ENCODE results near the gene SOX6.
"Not testable (repeated sequence)": the region's sequence is repeated elsewhere in the genome, so short reads cannot be mapped to it uniquely, and the experiment has no call there.

SOX6 gene

DNA sequence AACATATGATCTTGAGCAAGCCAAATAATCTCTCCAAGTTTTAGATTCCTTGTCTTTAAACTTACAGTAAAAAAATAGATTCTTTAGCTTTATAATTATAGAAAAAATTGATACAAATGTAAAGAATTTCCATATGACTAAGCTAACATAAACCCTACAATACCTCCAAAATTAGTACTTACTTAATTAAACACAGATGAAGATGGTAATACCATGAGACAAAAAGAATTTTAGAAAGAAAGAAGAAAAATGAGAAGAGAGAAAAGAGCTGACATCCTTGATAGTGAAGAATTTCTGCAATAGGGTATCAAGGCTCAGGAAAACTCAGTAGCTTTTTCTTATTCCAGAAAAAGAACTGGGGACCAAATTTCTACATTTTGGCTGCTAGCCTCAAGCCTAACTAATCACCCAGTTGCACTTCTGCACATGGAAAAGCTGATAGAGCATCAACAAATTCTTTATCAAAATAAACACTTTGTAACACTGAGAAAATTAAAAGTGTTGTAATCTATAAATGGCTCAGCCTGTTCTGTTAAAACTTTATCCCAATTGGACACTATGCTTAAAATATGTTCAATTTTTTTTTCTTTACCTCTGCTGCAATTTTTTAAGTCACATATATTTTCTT, 24.7 kb upstream of the SOX6 start:
- DNase-seq (ENCODE audit: insufficient read length, low spot score) (no peak), FAIRE-seq (no peak)
- TF ChIP-seq, protein P1, sequence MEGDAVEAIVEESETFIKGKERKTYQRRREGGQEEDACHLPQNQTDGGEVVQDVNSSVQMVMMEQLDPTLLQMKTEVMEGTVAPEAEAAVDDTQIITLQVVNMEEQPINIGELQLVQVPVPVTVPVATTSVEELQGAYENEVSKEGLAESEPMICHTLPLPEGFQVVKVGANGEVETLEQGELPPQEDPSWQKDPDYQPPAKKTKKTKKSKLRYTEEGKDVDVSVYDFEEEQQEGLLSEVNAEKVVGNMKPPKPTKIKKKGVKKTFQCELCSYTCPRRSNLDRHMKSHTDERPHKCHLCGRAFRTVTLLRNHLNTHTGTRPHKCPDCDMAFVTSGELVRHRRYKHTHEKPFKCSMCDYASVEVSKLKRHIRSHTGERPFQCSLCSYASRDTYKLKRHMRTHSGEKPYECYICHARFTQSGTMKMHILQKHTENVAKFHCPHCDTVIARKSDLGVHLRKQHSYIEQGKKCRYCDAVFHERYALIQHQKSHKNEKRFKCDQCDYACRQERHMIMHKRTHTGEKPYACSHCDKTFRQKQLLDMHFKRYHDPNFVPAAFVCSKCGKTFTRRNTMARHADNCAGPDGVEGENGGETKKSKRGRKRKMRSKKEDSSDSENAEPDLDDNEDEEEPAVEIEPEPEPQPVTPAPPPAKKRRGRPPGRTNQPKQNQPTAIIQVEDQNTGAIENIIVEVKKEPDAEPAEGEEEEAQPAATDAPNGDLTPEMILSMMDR (IDR thresholded peaks at IDR 0.05; ENCODE audit: insufficient read depth, missing control alignments), result no peak

DNA sequence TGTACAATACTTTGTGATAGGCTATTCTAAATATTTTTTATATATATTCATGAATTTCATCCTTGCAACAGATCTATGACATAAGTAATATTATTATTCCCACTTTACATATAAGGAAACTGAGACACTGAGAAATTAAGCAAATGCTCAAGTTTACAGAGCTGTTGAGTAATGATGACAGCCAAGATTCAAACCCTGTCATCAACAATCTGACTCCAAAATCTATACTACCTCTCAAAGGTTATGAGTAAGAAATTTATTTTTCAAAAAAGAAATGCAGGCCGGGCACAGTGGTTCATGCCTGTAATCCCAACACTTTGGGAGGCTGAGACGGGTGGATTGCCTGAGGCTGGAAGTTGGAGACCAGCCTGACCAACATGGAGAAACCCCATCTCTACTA, 22.6 kb upstream of the SOX6 start:
- DNase-seq (ENCODE audit: insufficient read length, low spot score) (no peak), FAIRE-seq (no peak)
- TF ChIP-seq, protein P1 (IDR thresholded peaks at IDR 0.05; ENCODE audit: insufficient read depth, missing control alignments), result no peak

DNA sequence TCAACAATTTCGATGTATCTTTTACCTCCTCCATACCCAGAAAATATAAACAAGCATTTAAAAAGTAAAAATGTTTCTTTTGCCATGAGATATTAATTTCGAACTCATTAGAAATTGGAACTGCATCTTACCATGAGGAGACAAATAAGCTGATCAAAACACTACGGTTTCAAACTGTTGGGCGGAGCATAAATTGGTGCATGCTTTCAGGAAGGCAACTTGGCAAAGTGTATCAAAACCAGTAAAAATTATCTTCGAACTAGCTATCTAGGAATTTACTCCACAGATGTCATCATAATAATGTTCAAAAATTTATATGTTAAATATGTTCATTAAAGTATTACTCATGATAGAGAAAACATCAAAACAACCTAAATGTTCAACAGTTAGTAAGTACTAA, 21.4 kb upstream of the SOX6 start:
- DNase-seq (ENCODE audit: insufficient read length, low spot score), result no peak
- TF ChIP-seq, protein P1 (IDR thresholded peaks at IDR 0.05; ENCODE audit: insufficient read depth, missing control alignments), result no peak
- no peak for FAIRE-seq

DNA sequence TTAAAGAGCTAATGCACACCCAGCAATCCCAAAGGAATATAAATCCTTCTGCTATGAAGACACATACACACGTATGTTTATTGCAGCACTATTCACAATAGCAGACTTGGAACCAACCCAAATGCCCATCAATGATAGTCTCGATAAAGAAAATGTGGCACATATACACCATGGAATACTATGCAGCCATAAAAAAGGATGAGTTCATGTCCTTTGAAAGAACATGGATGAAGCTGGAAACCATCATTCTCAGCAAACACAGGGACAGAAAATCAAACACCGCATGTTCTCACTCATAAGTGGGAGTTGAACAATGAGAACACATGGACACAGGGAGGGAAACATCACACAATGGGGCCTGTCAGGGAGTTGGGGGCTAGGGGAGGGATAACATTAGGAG, 19.3 kb upstream of the SOX6 start:
- DNase-seq (ENCODE audit: insufficient read length, low spot score); FAIRE-seq: not testable (repeated sequence)

DNA sequence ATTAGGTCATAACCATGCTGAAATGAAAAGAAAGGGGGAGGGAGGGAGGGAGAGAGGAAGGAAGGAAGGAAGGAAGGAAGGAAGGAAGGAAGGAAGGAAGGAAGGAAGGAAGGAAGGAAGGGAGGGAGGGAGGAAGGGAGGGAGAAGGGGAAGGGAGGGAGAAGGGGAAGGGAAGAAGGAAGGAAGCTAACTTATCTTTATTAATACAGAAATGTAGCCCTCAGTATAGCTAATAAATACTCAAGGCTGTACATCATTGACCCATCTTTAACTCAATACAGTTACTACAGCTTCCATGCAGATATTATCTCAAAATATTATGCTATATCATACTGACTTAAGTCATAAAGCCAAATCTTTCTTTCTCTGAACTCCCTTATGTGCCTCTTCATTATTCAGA, 17.4 kb upstream of the SOX6 start:
- TF ChIP-seq, protein P1 (IDR thresholded peaks at IDR 0.05; ENCODE audit: insufficient read depth, missing control alignments), result no peak
- FAIRE-seq, result no peak
- no peak for DNase-seq (ENCODE audit: insufficient read length, low spot score)

DNA sequence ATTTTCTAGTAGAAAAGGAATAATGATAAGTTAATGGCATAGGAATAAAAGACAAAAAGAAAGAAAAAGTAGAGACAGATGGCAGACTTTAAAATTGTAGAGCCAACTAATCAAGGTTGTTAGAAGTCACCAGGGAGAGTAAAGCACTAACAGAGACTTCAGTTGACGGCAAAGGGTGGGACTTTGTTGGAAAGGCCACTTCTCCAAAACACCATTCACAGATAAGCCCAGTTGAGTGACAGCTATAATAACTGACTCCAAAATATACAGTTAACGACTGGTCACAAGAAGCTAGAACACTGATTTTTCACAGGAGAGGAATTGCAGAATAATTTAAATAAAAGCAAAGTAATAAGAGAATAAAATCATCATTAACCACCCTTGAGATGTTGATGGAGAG, 16.0 kb upstream of the SOX6 start:
- DNase-seq (ENCODE audit: insufficient read length, low spot score) (no peak), FAIRE-seq (no peak)
- TF ChIP-seq, protein P1 (IDR thresholded peaks at IDR 0.05; ENCODE audit: insufficient read depth, missing control alignments), result no peak

DNA sequence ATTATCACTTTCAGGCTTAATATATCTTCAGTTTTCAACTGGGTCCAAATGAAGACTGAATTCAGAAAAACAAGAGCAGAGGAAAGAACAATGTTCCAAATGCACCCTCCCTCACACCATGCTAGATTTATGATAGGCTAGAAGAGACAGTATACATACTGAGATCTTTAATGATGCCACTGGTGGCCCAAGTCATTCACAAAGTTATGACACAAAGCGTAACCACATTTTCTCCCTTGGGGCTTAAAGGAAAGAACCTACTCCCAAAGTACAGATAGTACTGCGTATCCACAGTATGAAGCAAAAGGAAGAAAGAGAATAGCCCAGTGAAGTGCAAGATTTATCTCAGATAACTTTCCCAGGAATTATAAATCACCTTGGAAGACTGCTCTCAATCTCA, 10.9 kb upstream of the SOX6 start:
- TF ChIP-seq, protein P1 (IDR thresholded peaks at IDR 0.05; ENCODE audit: insufficient read depth, missing control alignments), result no peak
- FAIRE-seq (no peak), DNase-seq (ENCODE audit: insufficient read length, low spot score) (no peak)
